Heart left ventricle (tissue), 13 donors: ENCODE measurements around the gene ERC1.
"Not testable (repeated sequence)": the region's sequence is repeated elsewhere in the genome, so short reads cannot be mapped to it uniquely, and the experiment has no call there.

Source experiments
- POLR2A ChIP-seq, 2 donors: fragments of 450-650 bp; IDR thresholded peaks; one replicate each; pipeline ENCODE4 v1.6.1; 2017; ENCODE audit warnings: antibody characterized with exemption in 2 of 2, mild to moderate bottlenecking in 2 of 2, moderate library complexity in 2 of 2
- TF ChIP-seq, protein P1 (sequence below), 12 donors: fragments of 200-600 bp; sonication (generic) in 4 of 12; IDR thresholded peaks; one replicate each; pipeline versions ENCODE4 v1.5.0 to v1.8.0; 2018 to 2022; ENCODE audit warnings: antibody characterized with exemption in 12 of 12, mild to moderate bottlenecking in 5 of 12
- donor health status: ischemic (EF 13 %, LVEDD 7.1; RV severe dilation, severe dysfunction).
- donor health status: DM: no; HTN: yes; CAD: no.
- donor health status: DM: no; HTN: no; CAD: no.
- donor health status: ischemic (EF 25% LVEDD 6.9; RV normal size, moderate dysfunction).
- donor health status: ischemic (EF 25% LVEDD 5.7; RV mildly dilated, moderate dysfunction).
- donor health status: ischemic (EF 35%, LVEDD 5.7; RV mildly dilated, moderate dysfunction).
- donor health status: nonischemic (EF 11% LVEDD 7.7; RV severe dilation, severe dysfunction).
- donor health status: DM: yes; HTN: yes; CAD: no.
- donor health status: PGD.
- donor health status: ischemic (EF 29% LVEDD 5.4; RV normal size, mild dysfunction).
- donor health status: nonischemic (EF 23%, LVEDD 6.1; RV moderate dilation, normal function).

DNA sequence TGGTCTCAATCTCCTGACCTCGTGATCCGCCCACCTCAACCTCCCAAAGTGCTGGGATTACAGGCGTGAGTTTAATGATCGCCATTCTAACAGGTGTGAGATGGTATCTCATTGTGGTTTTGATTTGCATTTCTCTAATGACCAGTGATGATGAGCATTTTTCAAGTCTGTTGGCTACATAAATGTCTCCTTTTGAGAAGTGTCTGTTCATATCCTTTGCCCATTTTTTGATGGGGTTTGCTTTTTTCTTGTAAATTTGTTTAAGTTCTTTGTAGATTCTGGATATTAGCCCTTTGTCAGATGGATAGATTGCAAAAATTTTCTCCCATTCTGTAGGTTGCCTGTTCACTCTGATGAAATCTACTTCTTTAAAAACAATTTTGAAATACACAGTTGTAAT is 264.8 kb downstream of the ERC1 start:
- not testable (repeated sequence) for TF ChIP-seq POLR2A (IDR thresholded peaks at IDR 0.05)
- TF ChIP-seq, protein P1, sequence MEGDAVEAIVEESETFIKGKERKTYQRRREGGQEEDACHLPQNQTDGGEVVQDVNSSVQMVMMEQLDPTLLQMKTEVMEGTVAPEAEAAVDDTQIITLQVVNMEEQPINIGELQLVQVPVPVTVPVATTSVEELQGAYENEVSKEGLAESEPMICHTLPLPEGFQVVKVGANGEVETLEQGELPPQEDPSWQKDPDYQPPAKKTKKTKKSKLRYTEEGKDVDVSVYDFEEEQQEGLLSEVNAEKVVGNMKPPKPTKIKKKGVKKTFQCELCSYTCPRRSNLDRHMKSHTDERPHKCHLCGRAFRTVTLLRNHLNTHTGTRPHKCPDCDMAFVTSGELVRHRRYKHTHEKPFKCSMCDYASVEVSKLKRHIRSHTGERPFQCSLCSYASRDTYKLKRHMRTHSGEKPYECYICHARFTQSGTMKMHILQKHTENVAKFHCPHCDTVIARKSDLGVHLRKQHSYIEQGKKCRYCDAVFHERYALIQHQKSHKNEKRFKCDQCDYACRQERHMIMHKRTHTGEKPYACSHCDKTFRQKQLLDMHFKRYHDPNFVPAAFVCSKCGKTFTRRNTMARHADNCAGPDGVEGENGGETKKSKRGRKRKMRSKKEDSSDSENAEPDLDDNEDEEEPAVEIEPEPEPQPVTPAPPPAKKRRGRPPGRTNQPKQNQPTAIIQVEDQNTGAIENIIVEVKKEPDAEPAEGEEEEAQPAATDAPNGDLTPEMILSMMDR (IDR thresholded peaks at IDR 0.05): not testable (repeated sequence)
